ENCODE data around the gene UNCX. TPM values are rescaled to one million over a fixed set of nuclear protein-coding genes. Genes with fewer than 3 reads are reported as not detected.

Gene UNCX
- polyA plus RNA-seq, 1 donor: not detected

- no peak for DNase-seq (ENCODE audit: low read depth)
These were observed 1.2 kb upstream of the UNCX start for GRCh38 chr7:1231214-1232102.

- DNase-seq (ENCODE audit: low read depth): no peak
These were observed 587 bp upstream of the UNCX start for GRCh38 chr7:1232103-1232466.

GRCh38 chr7:1233333-1234048, 819 bp downstream of the UNCX start:
- DNase-seq (ENCODE audit: low read depth): no peak

- no peak for DNase-seq (ENCODE audit: low read depth)
These were observed 1.6 kb downstream of the UNCX start for GRCh38 chr7:1234049-1234880.

GRCh38 chr7:1234881-1235500, 2.3 kb downstream of the UNCX start:
- DNase-seq (ENCODE audit: low read depth): no peak

- no peak for DNase-seq (ENCODE audit: low read depth)
These were observed 2.9 kb downstream of the UNCX start for GRCh38 chr7:1235501-1236131.

- no peak for DNase-seq (ENCODE audit: low read depth)
These were observed 3.5 kb downstream of the UNCX start for GRCh38 chr7:1236132-1236661.

GRCh38 chr7:1236831-1237701, 4.4 kb downstream of the UNCX start:
- no peak for DNase-seq (ENCODE audit: low read depth)

GRCh38 chr7:1237704-1238255, 5.1 kb downstream of the UNCX start:
- no peak for DNase-seq (ENCODE audit: low read depth)

- DNase-seq (ENCODE audit: low read depth): no peak
These were observed 5.8 kb downstream of the UNCX start for GRCh38 chr7:1238450-1238882.

- no peak for DNase-seq (ENCODE audit: low read depth)
These were observed 6.5 kb downstream of the UNCX start for GRCh38 chr7:1238931-1239802.

GRCh38 chr7:1239803-1240516, 7.3 kb downstream of the UNCX start:
- DNase-seq (ENCODE audit: low read depth): no peak

GRCh38 chr7:1240517-1241257, 8.0 kb downstream of the UNCX start:
- DNase-seq (ENCODE audit: low read depth): no peak

GRCh38 chr7:1241258-1241602, 8.6 kb downstream of the UNCX start:
- no peak for DNase-seq (ENCODE audit: low read depth)

GRCh38 chr7:1241603-1242255, 9.1 kb downstream of the UNCX start:
- no peak for DNase-seq (ENCODE audit: low read depth)

- no peak for DNase-seq (ENCODE audit: low read depth)
These were observed 9.6 kb downstream of the UNCX start for GRCh38 chr7:1242256-1242605.

All from forelimb muscle (tissue), 1 donor.